IMR-90 (cell line): Measurements from ENCODE around the gene UMODL1. TPM values are rescaled to one million over a fixed set of nuclear protein-coding genes. Genes with fewer than 3 reads are reported as not detected.

Source experiments
- ATAC-seq: fragments of 200-7000 bp; cut with Tn5 transposase; 2 replicates; pipeline ENCODE4 v1.9.1; 2020; ENCODE audit warnings: low read depth, mild to moderate bottlenecking, moderate library complexity
- BruUV-seq: library from RNA; stranded (reverse); fragments of 400-500 nt; replicated peaks from 2 replicates; lab custom pipeline; 2021; lab: Mats Ljungman, UMichigan
- CTCF ChIA-PET: fragments of 300-600 bp; formaldehyde crosslinking; extraction: SDS; loops from one replicate; lab custom pipeline; 2021; ENCODE audit warnings: antibody characterized with exemption; lab: Yijun Ruan, JAX
- POLR2A ChIA-PET: fragments of 300-600 bp; sonication (Branson Sonifier 250); formaldehyde crosslinking; loops from one replicate; lab custom pipeline; 2022; ENCODE audit warnings: antibody characterized with exemption; ENCODE audit not compliant: unreplicated experiment; lab: Charles Lee
- DNase-seq: peaks from one replicate; pipeline ENCODE4 v3.0.0; 2013
- H2AFZ ChIP-seq: replicated peaks from 2 replicates; pipeline ENCODE3; 2013; ENCODE audit warnings: low read length, mild to moderate bottlenecking; ENCODE audit not compliant: poor library complexity
- H2AK5ac ChIP-seq: 2 replicates; pipeline ENCODE4 v1.6.1; 2013; ENCODE audit warnings: low read depth, low read length, inconsistent platforms
- H2AK9ac ChIP-seq: replicated peaks from 2 replicates; pipeline ENCODE3; 2013; ENCODE audit warnings: mild to moderate bottlenecking, low read depth, low read length, moderate library complexity; ENCODE audit not compliant: poor library complexity
- H2BK120ac ChIP-seq: 2 replicates; pipeline ENCODE4 v1.6.1; 2013; ENCODE audit warnings: low read depth, low read length, inconsistent platforms
- H2BK15ac ChIP-seq: 3 replicates; pipeline ENCODE4 v1.6.1; 2013; ENCODE audit warnings: low read depth, low read length, inconsistent platforms
- H2BK20ac ChIP-seq: 2 replicates; pipeline ENCODE4 v1.6.1; 2013; ENCODE audit warnings: low read depth, mild to moderate bottlenecking, inconsistent platforms, low read length, moderate library complexity
- H2BK5ac ChIP-seq: 2 replicates; pipeline ENCODE4 v1.6.1; 2013; ENCODE audit warnings: mild to moderate bottlenecking, low read depth, low read length, inconsistent platforms; ENCODE audit not compliant: poor library complexity, severe bottlenecking
- H3K14ac ChIP-seq: replicated peaks from 2 replicates; pipeline ENCODE4 v1.6.1; 2013; ENCODE audit warnings: low read depth, low read length, inconsistent platforms
- H3K18ac ChIP-seq: 2 replicates; pipeline ENCODE4 v1.6.1; 2013; ENCODE audit warnings: low read depth, low read length, control low read depth
- H3K23ac ChIP-seq: 2 replicates; pipeline ENCODE4 v1.6.1; 2013; ENCODE audit warnings: low read depth, low read length, inconsistent platforms
- H3K27ac ChIP-seq: 2 replicates; pipeline ENCODE4 v1.5.1; 2013; ENCODE audit warnings: mild to moderate bottlenecking, control low read depth, low read length; ENCODE audit not compliant: insufficient read depth
- H3K27me3 ChIP-seq: 2 replicates; pipeline ENCODE4 v1.6.1; 2013; ENCODE audit warnings: low read length; ENCODE audit not compliant: control insufficient read depth, insufficient read depth
- H3K36me3 ChIP-seq: 2 replicates; pipeline ENCODE4 v1.6.1; 2013; ENCODE audit warnings: low read length, mixed read lengths; ENCODE audit not compliant: control insufficient read depth, insufficient read depth
- H3K4ac ChIP-seq: 2 replicates; pipeline ENCODE4 v1.6.1; 2013; ENCODE audit warnings: low read depth, low read length, inconsistent platforms
- H3K4me1 ChIP-seq: 2 replicates; pipeline ENCODE4 v1.6.1; 2013; ENCODE audit warnings: low read length, mixed read lengths; ENCODE audit not compliant: control insufficient read depth, insufficient read depth
- H3K4me2 ChIP-seq: 2 replicates; pipeline ENCODE4 v1.6.1; 2013; ENCODE audit warnings: low read depth, mild to moderate bottlenecking, control low read depth, low read length, moderate library complexity
- H3K4me3 ChIP-seq: 2 replicates; pipeline ENCODE4 v1.5.1; 2013; ENCODE audit warnings: low read depth, mild to moderate bottlenecking, control low read depth, low read length, moderate library complexity; ENCODE audit not compliant: insufficient read depth
- H3K56ac ChIP-seq: 2 replicates; pipeline ENCODE4 v1.6.1; 2013; ENCODE audit warnings: low read length, inconsistent platforms; ENCODE audit not compliant: insufficient read depth; ENCODE audit errors: extremely low read depth
- H3K79me1 ChIP-seq, 2 experiments: 2 replicates each; pipeline ENCODE4 v1.6.1; 2013; ENCODE audit warnings: low read length in 2 of 2, inconsistent platforms in 1 of 2, low read depth in 1 of 2
- H3K9ac ChIP-seq: 2 replicates; pipeline ENCODE4 v1.6.1; 2013; ENCODE audit warnings: low read depth, low read length, control low read depth
- H3K9me1 ChIP-seq: 2 replicates; pipeline ENCODE4 v1.6.1; 2013; ENCODE audit warnings: low read length, inconsistent platforms; ENCODE audit not compliant: insufficient read depth
- H3K9me3 ChIP-seq: 2 replicates; pipeline ENCODE4 v1.6.1; 2013; ENCODE audit warnings: low read length; ENCODE audit not compliant: control insufficient read depth, insufficient read depth
- H4K20me1 ChIP-seq: 2 replicates; pipeline ENCODE4 v1.6.1; 2013; ENCODE audit warnings: low read length, inconsistent platforms; ENCODE audit not compliant: insufficient read depth
- H4K5ac ChIP-seq: 2 replicates; pipeline ENCODE4 v1.6.1; 2013; ENCODE audit warnings: mild to moderate bottlenecking, low read depth, low read length, control low read depth
- H4K8ac ChIP-seq, 2 experiments: 2 replicates each; pipeline ENCODE4 v1.6.1; 2013; ENCODE audit warnings: low read depth in 2 of 2, low read length in 2 of 2, control low read depth in 1 of 2, inconsistent platforms in 1 of 2
- H4K91ac ChIP-seq: 2 replicates; pipeline ENCODE4 v1.6.1; 2013; ENCODE audit warnings: low read depth, low read length, inconsistent platforms; ENCODE audit not compliant: insufficient read depth
- BHLHE40 ChIP-seq: fragments of 150-350 bp; IDR thresholded peaks from 2 replicates; pipeline ENCODE4 v1.6.1; 2016; ENCODE audit warnings: mild to moderate bottlenecking, low read depth, low read length
- CEBPB ChIP-seq: IDR thresholded peaks from 2 replicates; pipeline ENCODE4 v1.6.1; 2012; ENCODE audit warnings: low read depth, low read length, improper control_type of control experiment
- CHD1 ChIP-seq: IDR thresholded peaks from 2 replicates; pipeline ENCODE4 v1.6.1; 2012; ENCODE audit warnings: low read depth, low read length, improper control_type of control experiment
- FOS ChIP-seq: fragments of 150-350 bp; IDR thresholded peaks from 2 replicates; pipeline ENCODE4 v1.6.1; 2016; ENCODE audit warnings: low read depth, low read length
- MAZ ChIP-seq: IDR thresholded peaks from 2 replicates; pipeline ENCODE4 v1.6.1; 2012; ENCODE audit warnings: low read depth, mild to moderate bottlenecking, low read length, improper control_type of control experiment, moderate library complexity, borderline replicate concordance
- MXI1 ChIP-seq: IDR thresholded peaks from 2 replicates; pipeline ENCODE4 v1.6.1; 2012; ENCODE audit warnings: low read depth, mild to moderate bottlenecking, low read length, moderate library complexity, borderline replicate concordance
- NFE2L2 ChIP-seq: fragments of 150-350 bp; IDR thresholded peaks from 2 replicates; pipeline ENCODE4 v1.6.1; 2016; ENCODE audit warnings: low read depth, mild to moderate bottlenecking, low read length
- POLR2A ChIP-seq: IDR thresholded peaks from 2 replicates; pipeline ENCODE4 v1.6.1; 2012; ENCODE audit warnings: mild to moderate bottlenecking, low read depth, low read length
- RAD21 ChIP-seq: IDR thresholded peaks from 2 replicates; pipeline ENCODE4 v1.6.1; 2012; ENCODE audit warnings: low read length, improper control_type of control experiment
- WGBS, 2 experiments: methylation state at CpG; one replicate each; pipeline versions ENCODE4 v1.1.5 to v1.1.7; 2013; ENCODE audit warnings: missing lambda C conversion rate in 2 of 2; ENCODE audit not compliant: insufficient read length in 1 of 2; ENCODE audit errors: extremely low coverage in 2 of 2; 5-methylcytosine and 5-hydroxymethylcytosine counted together
- dilution Hi-C: fragments of 300-500 bp; cut with HindIII; formaldehyde crosslinking; loops from one replicate; pipeline ENCODE4 v1.14.3; 2018; ENCODE audit warnings: low sequenced_read_pairs; ENCODE audit not compliant: unreplicated experiment
- in situ Hi-C: fragments of 300-500 bp; cut with MboI; formaldehyde crosslinking; loops from 3 replicates; pipeline ENCODE4 v1.14.3; 2019; ENCODE audit warnings: low sequenced_read_pairs, inconsistent platforms, mixed read lengths
- intact Hi-C: fragments of 100-400 bp; cut with micrococcal nuclease; formaldehyde crosslinking; loops from 2 replicates; pipeline ENCODE4 v1.10.0; 2022
- polyA plus RNA-seq, 3 experiments: library from polyadenylated mRNA; depleted of rRNA; stranded (reverse); fragments of >200 nt; gene quantifications; 2 replicates each; pipeline ENCODE4 v1.2.3, GENCODE V29; 2012; ENCODE audit warnings: low replicate concordance in 1 of 3
- total RNA-seq: library from RNA; depleted of rRNA; stranded (reverse); fragments of >200 nt; gene quantifications from 2 replicates; pipeline ENCODE4 v1.2.3, GENCODE V29; 2012
- TF ChIP-seq, protein P1 (sequence below): conservative IDR thresholded peaks from 2 replicates; pipeline ENCODE4 v1.5.1; 2012; ENCODE audit warnings: mild to moderate bottlenecking, low read depth, low read length, improper control_type of control experiment
- TF ChIP-seq, protein P2 (sequence below): fragments of 150-350 bp; IDR thresholded peaks from 2 replicates; pipeline ENCODE4 v1.6.1; 2017; ENCODE audit warnings: mild to moderate bottlenecking, antibody characterized with exemption, low read length, low read depth

Gene UMODL1
- total and polyA plus RNA-seq, 2 of the 4 experiments (the other 2 are of a cell fraction), result 0.02 TPM; not detected in 1

DNA sequence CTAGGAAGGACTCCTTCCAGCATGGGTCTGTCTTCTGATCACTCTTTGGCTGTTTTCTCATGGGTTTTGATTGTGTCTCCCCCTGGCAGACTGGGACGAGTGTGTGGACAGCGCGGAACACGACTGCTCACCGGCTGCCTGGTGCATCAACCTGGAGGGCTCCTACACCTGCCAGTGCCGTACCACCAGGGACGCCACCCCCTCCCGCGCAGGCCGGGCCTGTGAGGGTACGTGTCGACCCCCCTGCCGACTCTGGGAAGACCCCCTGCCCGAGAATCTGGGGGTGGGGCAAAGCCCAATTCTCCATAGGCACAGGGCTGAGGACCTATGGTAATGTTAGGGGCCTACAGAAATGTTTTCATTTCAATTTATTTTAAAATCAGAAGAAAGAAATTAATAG lies 38.4 kb downstream of the UMODL1 start:
- ATAC-seq (no peak), DNase-seq (no peak)
- BruUV-seq, result no TSS peak
- no peak overlapping the region for H2BK5ac ChIP-seq
- no peaks in the 10 kb centered on the region for H3K9me1 ChIP-seq
- TF ChIP-seq CHD1, result no peak
- no peak for TF ChIP-seq POLR2A
- no peak for TF ChIP-seq CEBPB
- TF ChIP-seq NFE2L2, result no peak
- TF ChIP-seq, protein P1, sequence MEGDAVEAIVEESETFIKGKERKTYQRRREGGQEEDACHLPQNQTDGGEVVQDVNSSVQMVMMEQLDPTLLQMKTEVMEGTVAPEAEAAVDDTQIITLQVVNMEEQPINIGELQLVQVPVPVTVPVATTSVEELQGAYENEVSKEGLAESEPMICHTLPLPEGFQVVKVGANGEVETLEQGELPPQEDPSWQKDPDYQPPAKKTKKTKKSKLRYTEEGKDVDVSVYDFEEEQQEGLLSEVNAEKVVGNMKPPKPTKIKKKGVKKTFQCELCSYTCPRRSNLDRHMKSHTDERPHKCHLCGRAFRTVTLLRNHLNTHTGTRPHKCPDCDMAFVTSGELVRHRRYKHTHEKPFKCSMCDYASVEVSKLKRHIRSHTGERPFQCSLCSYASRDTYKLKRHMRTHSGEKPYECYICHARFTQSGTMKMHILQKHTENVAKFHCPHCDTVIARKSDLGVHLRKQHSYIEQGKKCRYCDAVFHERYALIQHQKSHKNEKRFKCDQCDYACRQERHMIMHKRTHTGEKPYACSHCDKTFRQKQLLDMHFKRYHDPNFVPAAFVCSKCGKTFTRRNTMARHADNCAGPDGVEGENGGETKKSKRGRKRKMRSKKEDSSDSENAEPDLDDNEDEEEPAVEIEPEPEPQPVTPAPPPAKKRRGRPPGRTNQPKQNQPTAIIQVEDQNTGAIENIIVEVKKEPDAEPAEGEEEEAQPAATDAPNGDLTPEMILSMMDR, result no peak
- TF ChIP-seq, protein P2, sequence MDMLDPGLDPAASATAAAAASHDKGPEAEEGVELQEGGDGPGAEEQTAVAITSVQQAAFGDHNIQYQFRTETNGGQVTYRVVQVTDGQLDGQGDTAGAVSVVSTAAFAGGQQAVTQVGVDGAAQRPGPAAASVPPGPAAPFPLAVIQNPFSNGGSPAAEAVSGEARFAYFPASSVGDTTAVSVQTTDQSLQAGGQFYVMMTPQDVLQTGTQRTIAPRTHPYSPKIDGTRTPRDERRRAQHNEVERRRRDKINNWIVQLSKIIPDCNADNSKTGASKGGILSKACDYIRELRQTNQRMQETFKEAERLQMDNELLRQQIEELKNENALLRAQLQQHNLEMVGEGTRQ, result no peak
- no peak for TF ChIP-seq FOS
- TF ChIP-seq MAZ, result no peak
- no peak for TF ChIP-seq RAD21
- no peak for TF ChIP-seq BHLHE40
- TF ChIP-seq MXI1, result no peak
- no peak overlapping the region for H3K23ac ChIP-seq
- H3K4ac ChIP-seq, result no peak overlapping the region
- H3K4me2 ChIP-seq, result no peak overlapping the region
- no peak overlapping the region for H4K8ac ChIP-seq
- ChIA-PET POLR2A (no interaction called here), CTCF (interaction anchor here (0.9 kb wide), 1 partner anchor 176 kb away, joined by 3 read pairs; no protein-coding TSS in a partner anchor)
- H3K27ac ChIP-seq, result no peak overlapping the region
- no peaks in the 10 kb centered on the region for H3K9me3 ChIP-seq
- no peaks in the 10 kb centered on the region for H3K79me1 ChIP-seq
- H2AFZ ChIP-seq, result no peak overlapping the region
- 100% methylated on average over 1 of the region's 14 CpGs; no CpG with 5 or more reads in 1 of the 2 experiments for WGBS, 2 experiments
- no peak overlapping the region for H3K4me3 ChIP-seq
- in situ Hi-C loops, result no loop called here
- H3K9ac ChIP-seq, result no peak overlapping the region
- no peak overlapping the region for H3K18ac ChIP-seq
- dilution Hi-C loops, result no loop called here
- H2BK15ac ChIP-seq, result no peak overlapping the region
- no peak overlapping the region for H4K5ac ChIP-seq
- H3K27me3 ChIP-seq, result peaks cover 8% of the 10 kb centered on the region; the same call in 1 of the 2 replicates
- H4K91ac ChIP-seq, result no peak overlapping the region
- no peak overlapping the region for H2BK120ac ChIP-seq
- H2AK5ac ChIP-seq, result no peak overlapping the region
- no peak overlapping the region for H3K56ac ChIP-seq
- H3K36me3 ChIP-seq, result no peaks in the 10 kb centered on the region
- H2BK20ac ChIP-seq, result no peak overlapping the region
- intact Hi-C loops, result no loop called here
- H2AK9ac ChIP-seq, result no peak overlapping the region
- H3K14ac ChIP-seq, result no peak overlapping the region
- peaks cover 3% of the 10 kb centered on the region; the same call in 1 of the 2 replicates for H3K4me1 ChIP-seq
- H4K20me1 ChIP-seq, result no peaks in the 10 kb centered on the region
